HG03025 (cell line): ENCODE results near the gene NKX6-1.

Experiments used
- ATAC-seq: cut with Tn5 transposase; IDR thresholded peaks from one replicate; pipeline ENCODE4 v1.9.1; 2021; ENCODE audit warnings: mild to moderate bottlenecking, moderate library complexity; ENCODE audit not compliant: unreplicated experiment, low FRiP score

The NKX6-1 gene

GRCh38 chr4:84498935-84499623 lies at the start of gene NKX6-1:
Gene NKX6-1, minus strand, starts transcription at chr4:84499292. Its CDS starts 1,064 bp downstream, at chr4:84498228.
- ATAC-seq, result no peak

DNA sequence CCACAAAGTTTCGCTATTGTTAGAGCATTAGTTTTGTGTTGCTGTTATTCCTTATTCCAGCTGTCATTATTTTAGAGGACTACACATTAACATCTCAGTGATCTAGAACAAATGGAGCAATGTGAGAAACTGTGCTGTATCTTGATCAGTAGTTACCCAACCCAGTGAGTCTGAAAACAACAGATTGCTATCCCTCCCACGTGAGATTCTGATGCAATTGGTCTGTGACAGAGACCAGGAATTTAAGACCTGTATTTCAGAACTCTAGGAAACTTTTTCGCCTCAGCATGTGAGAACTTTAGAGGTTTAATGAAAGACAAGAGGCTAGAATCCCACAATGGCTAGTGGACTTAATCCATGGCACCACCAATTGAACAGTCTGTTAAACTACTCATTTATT lies 48.1 kb upstream of the NKX6-1 start:
- ATAC-seq, result no peak

DNA sequence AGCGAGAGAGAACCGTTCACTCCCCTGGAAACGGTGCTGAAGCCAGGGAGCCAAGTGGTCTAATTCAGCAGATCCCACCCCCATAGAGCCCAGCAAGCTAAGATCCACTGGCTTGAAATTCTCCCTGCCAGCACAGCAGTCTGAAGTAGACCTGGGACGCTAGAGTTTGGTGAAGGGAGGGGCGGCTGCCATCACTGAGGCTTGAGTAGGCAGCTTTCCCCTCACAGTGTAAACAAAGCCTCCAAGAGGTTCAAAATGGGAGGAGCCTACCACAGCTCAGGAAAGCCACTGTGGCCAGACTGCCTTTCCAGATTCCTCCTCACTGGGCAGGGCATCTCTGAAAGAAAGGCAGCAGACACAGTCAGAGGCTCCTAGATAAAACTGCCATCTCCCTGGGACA lies 46.0 kb upstream of the NKX6-1 start:
- ATAC-seq, result no peak

GRCh38 chr4:84535901-84536300 lies 36.8 kb upstream of the NKX6-1 start:
- ATAC-seq, result no peak

DNA sequence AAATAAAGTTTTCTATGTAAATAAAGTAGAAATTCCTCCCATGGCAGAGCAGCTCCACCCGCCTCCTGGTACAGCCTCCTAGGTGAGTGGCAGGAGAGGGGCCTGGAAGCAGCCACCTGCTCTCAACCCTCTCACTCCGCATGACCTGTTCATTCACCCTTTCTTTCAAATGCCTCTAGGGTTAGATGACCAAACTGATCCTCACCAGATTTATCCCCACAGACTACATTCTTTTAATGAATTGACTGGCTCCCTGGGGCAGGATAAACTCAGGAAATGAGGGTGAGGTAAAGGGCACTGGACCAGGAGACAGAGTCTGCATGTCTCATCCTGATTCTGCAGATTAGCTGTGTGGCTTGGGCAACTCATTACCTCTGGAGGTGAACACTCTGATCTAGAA lies 32.6 kb upstream of the NKX6-1 start:
- no peak for ATAC-seq

- ATAC-seq, result no peak
These were observed 31.8 kb upstream of the NKX6-1 start for GRCh38 chr4:84530871-84531270.

- no peak for ATAC-seq
These were observed 31.4 kb upstream of the NKX6-1 start for GRCh38 chr4:84530454-84530853.

GRCh38 chr4:84529169-84529751 lies 30.2 kb upstream of the NKX6-1 start:
- no peak for ATAC-seq

- no peak for ATAC-seq
These were observed 28.3 kb upstream of the NKX6-1 start for GRCh38 chr4:84527391-84527790.

- no peak for ATAC-seq
These were observed 16.0 kb upstream of the NKX6-1 start for GRCh38 chr4:84515075-84515474.

GRCh38 chr4:84512277-84512676 lies 13.2 kb upstream of the NKX6-1 start:
- ATAC-seq, result no peak

- ATAC-seq, result no peak
These were observed 12.6 kb upstream of the NKX6-1 start for GRCh38 chr4:84511703-84512102.

GRCh38 chr4:84507941-84508340 lies 8.8 kb upstream of the NKX6-1 start:
- ATAC-seq, result no peak

- ATAC-seq, result no peak
These were observed 5.7 kb upstream of the NKX6-1 start for GRCh38 chr4:84504821-84505220.

DNA sequence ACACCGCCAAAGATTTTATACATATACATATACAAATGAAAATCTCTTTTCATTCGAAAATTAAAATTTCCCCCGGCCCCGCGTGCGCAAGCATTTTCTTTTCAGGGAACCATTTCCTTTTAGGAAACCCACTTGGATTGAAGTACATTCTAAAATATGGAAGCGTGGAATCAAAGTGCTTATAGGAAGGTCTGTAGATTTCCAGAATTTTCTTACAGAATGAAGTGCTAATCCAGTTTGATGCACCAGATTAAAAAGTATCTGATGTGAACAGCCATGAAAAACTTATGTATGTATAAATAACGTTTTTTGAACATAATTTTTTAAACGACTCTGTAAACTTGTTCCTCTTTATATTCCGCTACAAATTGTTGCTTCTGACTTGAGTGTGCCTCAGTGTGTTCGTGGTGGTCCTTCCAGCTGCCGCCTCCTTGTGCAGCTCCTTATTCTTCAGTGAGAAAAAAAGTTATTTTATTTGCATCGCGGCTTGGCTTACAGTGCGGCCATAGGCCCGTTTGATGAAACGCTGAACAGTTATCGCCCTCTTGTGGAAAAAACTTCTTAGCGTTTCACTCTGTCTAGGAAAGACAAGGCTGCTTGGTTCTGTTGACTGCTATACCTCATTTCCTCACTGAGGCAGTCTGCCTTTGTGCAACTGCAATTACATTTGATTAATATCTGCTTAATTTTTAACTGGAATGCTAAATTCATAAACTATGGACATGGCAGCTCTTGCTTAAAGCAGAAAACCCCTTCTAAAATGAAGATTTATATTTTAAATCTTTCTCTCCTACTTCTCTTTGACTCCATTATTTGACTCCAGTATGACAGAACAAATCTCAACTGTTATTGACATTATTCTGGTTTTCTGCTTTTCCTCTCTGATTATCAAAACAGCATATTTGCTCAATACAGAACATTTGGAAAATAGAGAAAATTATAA lies 4.7 kb upstream of the NKX6-1 start:
- peak; percentile 87 for ATAC-seq

DNA sequence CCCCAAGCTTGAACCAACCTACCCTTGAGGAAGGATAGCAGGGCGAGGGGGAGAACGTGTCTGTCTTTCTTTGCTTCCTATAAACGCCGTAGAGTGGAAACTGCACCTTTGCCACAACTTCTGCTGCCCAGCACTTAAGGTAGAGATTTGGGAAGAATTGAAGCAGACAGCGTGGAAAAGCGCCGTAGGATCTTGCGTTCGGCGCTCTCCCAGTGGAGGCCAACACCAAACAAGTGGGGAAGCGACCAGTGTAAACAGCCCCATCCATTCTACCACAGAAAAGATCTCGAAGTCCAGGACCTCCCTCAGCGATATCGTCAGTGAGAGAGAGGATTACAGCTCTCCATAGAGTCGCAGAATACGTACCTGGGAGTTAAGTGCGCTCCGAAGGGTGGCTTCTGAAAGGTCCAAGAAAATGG lies 3.9 kb upstream of the NKX6-1 start:
- ATAC-seq, result no peak

DNA sequence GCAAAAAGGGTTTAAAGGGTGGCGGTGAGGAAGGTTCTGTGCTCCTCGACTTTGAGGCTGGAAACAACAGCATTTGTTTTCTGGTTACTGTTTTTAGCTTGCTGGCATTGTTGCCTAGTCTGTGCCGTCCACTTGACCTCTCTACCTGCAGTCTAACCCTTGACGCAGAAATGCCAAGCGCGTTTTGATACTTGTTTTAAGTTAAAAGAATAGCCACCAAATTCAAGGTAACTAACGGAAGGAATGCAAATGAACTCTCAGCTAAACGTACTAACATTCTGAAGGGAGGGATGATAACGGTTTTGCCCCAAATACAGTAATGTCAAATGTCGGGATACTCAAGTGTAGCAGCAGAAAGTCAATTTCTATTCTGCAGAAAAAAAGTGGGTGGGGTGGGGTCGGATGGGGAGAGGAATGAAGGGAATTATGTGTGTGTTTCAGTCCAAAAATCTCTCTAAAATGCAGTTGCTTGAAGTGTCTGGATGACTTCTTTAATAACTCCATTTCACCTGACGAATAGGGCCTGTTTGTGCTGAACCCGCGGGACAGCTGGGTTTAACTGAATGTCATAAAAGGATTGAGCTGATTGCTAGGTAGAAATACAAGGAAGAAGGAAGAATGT lies 3.4 kb upstream of the NKX6-1 start:
- ATAC-seq, result no peak

DNA sequence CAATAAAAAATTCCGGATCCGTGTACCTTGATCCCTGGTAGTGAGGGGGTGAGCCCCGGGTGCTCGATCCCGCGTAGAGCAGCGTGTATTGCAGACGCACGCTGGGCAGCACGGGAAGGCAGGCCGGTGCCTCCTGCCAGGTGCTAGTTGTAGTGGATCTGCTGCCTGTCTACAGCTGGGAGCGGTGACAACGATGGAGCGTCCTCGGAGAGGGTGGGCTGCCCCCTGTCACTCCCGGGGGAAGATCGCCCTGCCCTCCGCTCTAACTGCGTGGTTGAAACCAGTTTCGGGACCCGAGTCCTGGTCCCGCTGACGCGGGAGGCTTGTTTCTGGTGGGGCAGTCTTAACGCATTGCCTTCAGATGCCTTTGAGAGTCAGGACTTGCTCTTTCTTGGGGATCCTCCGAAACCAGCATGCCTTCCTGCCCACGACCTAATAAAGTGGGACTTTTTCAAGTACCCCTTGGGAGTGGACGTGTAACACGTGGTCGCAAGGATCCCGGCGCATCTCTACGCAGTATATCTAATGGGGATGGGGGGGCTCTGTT lies 2.7 kb upstream of the NKX6-1 start:
- ATAC-seq, result no peak

DNA sequence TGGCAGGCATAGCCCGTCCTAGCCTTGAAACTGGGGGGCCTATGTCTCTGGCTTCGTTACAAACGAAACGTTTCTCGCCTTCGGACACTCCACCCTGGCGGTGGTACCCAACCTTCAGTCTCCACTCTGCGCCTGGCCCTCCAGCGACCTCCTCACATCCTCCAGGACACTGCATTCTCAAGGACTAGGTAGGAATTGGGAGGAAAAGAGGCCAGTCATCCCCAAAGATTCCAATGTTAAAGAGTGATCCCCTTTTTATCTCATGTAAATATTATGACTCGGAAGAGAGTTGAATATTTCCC lies 2.1 kb upstream of the NKX6-1 start:
- no peak for ATAC-seq

DNA sequence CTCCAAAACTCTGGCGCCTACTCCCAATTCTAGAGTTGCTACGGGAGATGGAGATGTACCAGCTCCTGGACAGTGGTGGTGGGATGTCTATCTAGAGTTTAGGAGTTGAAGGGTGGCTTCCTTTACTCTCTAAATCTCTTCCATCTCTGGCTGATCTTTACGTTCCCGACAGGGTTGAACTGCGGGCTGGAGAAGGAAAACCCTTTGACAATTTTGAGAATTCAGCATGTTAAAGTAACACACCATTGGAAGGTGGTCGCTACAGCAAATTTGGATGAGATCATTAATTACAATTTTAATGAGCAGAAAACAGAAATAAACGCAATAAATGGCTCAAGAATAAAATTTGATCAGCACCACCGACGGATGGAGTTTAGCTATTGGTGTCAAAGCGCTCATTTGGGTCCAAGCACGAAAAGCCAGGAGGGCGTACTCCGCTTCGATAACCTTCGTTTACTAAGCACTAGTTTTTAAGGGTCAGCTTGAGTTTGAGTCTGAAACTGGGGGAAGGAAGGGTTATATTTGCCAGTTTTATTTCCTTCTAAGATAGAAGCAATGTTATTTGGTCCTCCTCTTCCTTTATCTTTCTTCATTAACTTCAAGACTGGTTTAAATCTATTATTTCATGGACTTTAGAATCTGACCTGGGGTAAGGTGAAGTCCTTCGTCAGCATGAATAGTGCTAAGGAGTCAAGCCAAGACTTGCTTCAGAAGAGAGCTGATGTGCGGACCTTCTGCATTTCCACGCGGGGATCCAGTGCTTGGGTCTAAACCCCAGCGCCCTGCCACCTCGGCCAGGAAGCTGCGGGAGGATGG lies 1.5 kb upstream of the NKX6-1 start:
- ATAC-seq, result no peak
